ENCODE data around the gene NHSL1. TPM values are rescaled to one million over a fixed set of nuclear protein-coding genes. Genes with fewer than 3 reads are reported as not detected.

NHSL1 gene
- total and polyA plus RNA-seq, 9 of the 15 experiments (the other 6 are each of a cell fraction or from before 2014, with no cell fraction given): 0.09 to 0.20 TPM; not detected in 7

DNA sequence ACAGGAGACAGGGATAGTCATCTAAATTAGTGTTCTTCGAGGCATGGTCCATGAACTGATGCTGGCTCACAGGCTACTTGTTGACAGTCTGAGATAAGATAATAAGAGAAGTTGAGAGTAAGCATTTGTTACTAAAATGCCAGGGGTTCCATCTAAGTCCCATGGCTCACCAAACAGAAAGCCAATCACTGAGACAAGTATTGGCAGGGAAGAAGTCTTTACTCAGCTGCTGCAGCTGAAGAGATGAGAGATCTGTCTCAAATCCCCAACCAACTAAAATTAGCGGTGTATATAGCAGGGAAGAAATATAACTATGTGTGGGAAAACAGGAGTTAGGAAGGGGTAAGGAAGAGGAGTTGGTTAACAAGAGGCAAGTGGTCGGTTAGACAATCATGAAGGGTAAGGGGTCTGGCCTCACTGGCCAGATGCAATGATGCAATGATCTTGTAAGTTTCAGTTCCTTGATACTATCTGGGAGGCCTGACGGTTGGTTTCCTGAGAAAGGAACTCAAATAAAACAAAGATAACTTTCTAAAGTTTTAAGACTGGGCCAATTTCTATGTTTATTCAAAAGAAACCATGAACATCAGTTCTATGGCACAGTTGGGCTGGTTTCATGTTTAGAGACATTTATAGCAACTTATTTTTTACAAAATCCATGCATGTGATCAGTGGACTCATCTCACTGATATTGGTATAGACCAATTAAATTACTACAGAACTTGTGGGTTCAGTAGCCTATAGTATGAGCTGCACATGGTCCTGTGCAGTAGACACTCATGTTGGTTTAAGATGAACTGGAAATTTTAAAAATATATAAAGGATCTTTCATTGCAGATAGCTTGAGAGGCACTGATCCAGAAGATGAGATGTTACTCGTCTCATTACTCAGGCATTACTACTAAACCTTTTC, 105.2 kb downstream of the NHSL1 start (continued):
- TF ChIP-seq, protein P1, sequence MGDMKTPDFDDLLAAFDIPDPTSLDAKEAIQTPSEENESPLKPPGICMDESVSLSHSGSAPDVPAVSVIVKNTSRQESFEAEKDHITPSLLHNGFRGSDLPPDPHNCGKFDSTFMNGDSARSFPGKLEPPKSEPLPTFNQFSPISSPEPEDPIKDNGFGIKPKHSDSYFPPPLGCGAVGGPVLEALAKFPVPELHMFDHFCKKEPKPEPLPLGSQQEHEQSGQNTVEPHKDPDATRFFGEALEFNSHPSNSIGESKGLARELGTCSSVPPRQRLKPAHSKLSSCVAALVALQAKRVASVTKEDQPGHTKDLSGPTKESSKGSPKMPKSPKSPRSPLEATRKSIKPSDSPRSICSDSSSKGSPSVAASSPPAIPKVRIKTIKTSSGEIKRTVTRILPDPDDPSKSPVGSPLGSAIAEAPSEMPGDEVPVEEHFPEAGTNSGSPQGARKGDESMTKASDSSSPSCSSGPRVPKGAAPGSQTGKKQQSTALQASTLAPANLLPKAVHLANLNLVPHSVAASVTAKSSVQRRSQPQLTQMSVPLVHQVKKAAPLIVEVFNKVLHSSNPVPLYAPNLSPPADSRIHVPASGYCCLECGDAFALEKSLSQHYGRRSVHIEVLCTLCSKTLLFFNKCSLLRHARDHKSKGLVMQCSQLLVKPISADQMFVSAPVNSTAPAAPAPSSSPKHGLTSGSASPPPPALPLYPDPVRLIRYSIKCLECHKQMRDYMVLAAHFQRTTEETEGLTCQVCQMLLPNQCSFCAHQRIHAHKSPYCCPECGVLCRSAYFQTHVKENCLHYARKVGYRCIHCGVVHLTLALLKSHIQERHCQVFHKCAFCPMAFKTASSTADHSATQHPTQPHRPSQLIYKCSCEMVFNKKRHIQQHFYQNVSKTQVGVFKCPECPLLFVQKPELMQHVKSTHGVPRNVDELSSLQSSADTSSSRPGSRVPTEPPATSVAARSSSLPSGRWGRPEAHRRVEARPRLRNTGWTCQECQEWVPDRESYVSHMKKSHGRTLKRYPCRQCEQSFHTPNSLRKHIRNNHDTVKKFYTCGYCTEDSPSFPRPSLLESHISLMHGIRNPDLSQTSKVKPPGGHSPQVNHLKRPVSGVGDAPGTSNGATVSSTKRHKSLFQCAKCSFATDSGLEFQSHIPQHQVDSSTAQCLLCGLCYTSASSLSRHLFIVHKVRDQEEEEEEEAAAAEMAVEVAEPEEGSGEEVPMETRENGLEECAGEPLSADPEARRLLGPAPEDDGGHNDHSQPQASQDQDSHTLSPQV (IDR thresholded peaks at IDR 0.05): no peak
- TF ChIP-seq LCOR (CRISPR knock-in tag; IDR thresholded peaks at IDR 0.05): no peak
- no peak for TF ChIP-seq ZNF764 (CRISPR knock-in tag; IDR thresholded peaks at IDR 0.05; ENCODE audit: low read depth)
- TF ChIP-seq STAT5A (IDR thresholded peaks at IDR 0.05; ENCODE audit: borderline replicate concordance, low read length): no peak
- TF ChIP-seq BMI1 (IDR thresholded peaks at IDR 0.05; ENCODE audit: low read length): no peak
- TF ChIP-seq ZNF232 (CRISPR knock-in tag; IDR thresholded peaks at IDR 0.05): no peak
- TF ChIP-seq CAMTA2 (CRISPR knock-in tag; conservative IDR thresholded peaks at IDR 0.05): no peak
- TF ChIP-seq MEF2A (IDR thresholded peaks at IDR 0.05; ENCODE audit: control insufficient read depth, low read depth, low read length): no peak
- no peak for TF ChIP-seq CBFB (CRISPR knock-in tag; IDR thresholded peaks at IDR 0.05)
- no peak for TF ChIP-seq DMBX1 (CRISPR knock-in tag; IDR thresholded peaks at IDR 0.05; ENCODE audit: borderline replicate concordance)
- TF ChIP-seq, protein P2, sequence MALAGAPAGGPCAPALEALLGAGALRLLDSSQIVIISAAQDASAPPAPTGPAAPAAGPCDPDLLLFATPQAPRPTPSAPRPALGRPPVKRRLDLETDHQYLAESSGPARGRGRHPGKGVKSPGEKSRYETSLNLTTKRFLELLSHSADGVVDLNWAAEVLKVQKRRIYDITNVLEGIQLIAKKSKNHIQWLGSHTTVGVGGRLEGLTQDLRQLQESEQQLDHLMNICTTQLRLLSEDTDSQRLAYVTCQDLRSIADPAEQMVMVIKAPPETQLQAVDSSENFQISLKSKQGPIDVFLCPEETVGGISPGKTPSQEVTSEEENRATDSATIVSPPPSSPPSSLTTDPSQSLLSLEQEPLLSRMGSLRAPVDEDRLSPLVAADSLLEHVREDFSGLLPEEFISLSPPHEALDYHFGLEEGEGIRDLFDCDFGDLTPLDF (CRISPR knock-in tag; IDR thresholded peaks at IDR 0.05): no peak
- TF ChIP-seq ZNF354B (CRISPR knock-in tag; IDR thresholded peaks at IDR 0.05): no peak
- TF ChIP-seq, protein P3, sequence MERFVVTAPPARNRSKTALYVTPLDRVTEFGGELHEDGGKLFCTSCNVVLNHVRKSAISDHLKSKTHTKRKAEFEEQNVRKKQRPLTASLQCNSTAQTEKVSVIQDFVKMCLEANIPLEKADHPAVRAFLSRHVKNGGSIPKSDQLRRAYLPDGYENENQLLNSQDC (CRISPR knock-in tag; IDR thresholded peaks at IDR 0.05): no peak

Data from K562 (cell line).